Mucosa of gallbladder (tissue), 1 donor: Measurements from ENCODE around the gene PPIA. TPM values are rescaled to one million over a fixed set of nuclear protein-coding genes. Genes with fewer than 3 reads are reported as not detected.

Source experiments
- DNase-seq: peaks from one replicate; pipeline ENCODE4 v3.0.0-alpha.2; 2020; ENCODE audit warnings: low spot score
- total RNA-seq: library from RNA; stranded (reverse); gene quantifications from one replicate; pipeline ENCODE4 v1.2.1, GENCODE V29; 2021
- donor health status: DM: no; HTN: no; CAD: no.

PPIA gene
- total RNA-seq = 923 TPM

GRCh38 chr7:44796504-44797328 lies at the start of gene PPIA:
PPIA (plus strand) TSS chr7:44796681; CDS start chr7:44796725, 44 bp downstream.
- DNase-seq = peak; percentile 99

GRCh38 chr7:44748045-44748947 lies 48.2 kb upstream of the PPIA start, which contains the start of gene ZMIZ2:
ZMIZ2 (plus strand) TSS chr7:44748847; CDS start chr7:44756250, 7,403 bp downstream.
- peak; percentile 92 for DNase-seq

- DNase-seq = no peak
Observed at GRCh38 chr7:44748948-44749731, 47.3 kb upstream of the PPIA start.

- no peak for DNase-seq
Observed at GRCh38 chr7:44749992-44750391, 46.5 kb upstream of the PPIA start.

DNA sequence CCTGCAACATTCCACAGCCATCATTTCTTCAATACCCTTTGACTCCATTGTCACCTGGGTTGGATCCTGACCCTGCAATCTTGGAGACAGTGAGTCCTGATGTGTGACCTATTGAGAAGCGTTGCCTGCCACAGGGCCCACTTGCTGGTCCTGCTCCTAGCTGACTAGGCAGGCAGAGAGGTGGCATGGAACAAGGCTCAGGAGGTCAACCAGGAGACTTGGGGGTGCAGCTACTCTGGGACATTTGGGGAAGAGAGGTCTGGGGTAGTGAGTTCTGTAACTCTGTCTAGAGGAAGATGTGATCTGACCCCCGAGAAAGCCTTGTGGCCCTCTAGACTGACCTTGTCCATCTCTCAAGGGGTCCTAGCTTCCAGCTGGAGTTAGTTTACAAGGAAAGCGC lies 46.1 kb upstream of the PPIA start:
- DNase-seq = no peak

DNA sequence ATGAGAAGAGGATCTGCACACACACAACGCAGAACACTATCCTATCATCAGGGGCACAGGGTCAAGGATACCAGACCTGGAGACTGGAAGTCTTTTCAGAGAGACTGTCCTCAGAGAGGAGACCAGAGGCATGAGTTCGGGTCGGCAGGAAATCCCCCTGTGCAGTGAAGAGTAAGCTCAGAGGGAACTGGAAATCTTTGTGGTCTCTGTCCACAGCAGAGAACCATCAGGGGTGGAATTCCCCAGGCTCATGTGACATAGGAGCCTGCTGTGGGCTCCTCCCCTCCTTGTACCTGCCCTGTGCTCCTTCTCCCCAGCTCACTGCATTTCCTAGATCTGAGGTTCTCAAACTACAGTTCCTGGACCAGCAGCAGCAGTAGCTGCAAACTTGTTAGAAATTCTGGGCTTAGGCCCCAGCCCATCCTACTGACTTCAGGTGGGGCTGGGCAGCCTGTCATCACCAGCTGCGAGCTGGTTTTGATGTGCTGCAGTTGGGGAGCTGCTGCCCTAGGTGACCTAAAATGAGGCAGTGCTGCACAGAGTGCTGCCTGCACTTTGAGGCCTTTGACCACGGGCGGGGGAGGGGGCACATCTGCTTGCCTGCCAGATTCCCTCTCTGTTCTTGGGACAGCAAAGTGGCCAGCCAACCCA lies 45.4 kb upstream of the PPIA start:
- DNase-seq = no peak

DNA sequence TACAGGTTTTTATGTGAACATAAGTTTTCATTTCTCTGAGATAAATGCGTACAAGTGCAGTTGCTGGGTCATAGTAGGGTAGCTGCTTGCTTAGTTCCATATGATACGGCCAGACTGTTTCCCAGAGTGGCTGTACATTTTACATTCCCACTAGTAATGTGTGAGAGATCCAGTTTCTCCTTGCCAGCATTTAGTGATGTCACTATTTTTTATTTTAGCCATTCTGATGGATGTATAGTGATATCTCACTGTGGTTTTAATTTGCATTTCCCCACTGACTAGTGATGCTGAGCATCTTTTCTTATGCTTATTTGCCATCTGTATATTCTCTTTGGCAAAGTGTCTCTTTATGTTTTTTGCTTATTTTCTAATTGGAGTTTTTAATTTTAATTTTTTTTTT lies 43.7 kb upstream of the PPIA start:
- DNase-seq = no peak

GRCh38 chr7:44754802-44755697 lies 41.4 kb upstream of the PPIA start:
- DNase-seq = no peak

GRCh38 chr7:44755698-44756627 lies 40.5 kb upstream of the PPIA start:
- DNase-seq = no peak

GRCh38 chr7:44756904-44757303 lies 39.6 kb upstream of the PPIA start:
- DNase-seq = no peak

DNA sequence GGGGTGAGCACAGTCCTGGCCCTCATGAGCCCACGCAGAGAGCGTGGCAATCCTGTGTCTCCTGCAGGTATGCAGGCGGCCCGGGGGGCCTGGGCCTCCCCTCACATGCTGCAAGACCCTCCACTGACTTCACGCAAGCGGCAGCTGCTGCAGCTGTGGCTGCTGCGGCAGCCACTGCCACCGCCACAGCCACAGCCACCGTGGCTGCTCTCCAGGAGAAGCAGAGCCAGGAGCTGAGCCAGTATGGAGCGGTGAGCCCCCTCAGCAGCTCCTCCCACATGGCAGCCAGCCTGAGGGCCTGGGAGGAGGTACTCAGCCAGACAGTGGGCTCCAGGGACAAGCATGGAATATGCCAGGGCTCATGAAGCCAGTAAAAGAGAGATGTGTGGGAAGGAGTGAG lies 39.2 kb upstream of the PPIA start:
- no peak for DNase-seq

GRCh38 chr7:44757739-44758138 lies 38.7 kb upstream of the PPIA start:
- DNase-seq = no peak

GRCh38 chr7:44759246-44759645 lies 37.2 kb upstream of the PPIA start:
- DNase-seq = no peak

DNA sequence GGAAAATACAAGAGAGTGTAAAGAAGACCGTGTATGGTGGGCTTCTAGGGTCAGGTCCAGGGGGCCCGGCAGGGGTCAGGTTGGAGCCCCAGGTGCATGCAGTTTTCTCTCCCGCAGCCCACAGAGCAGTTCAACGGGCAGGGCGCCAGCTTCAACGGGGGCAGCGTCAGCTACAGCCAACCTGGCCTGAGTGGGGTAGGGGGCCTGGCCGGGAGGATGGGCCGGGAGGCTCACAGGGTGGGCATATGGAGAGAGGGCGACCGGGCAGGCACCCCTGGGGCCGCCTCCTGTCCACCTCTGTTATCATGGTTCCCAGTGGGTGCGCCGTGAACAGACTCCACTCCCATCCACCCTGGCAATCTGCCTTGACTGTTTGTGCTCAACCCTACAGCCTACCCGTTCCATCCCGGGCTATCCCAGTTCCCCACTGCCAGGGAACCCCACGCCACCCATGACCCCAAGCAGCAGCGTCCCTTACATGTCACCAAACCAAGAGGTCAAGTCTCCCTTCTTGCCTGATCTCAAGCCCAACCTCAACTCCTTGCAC lies 36.4 kb upstream of the PPIA start:
- DNase-seq = no peak

DNA sequence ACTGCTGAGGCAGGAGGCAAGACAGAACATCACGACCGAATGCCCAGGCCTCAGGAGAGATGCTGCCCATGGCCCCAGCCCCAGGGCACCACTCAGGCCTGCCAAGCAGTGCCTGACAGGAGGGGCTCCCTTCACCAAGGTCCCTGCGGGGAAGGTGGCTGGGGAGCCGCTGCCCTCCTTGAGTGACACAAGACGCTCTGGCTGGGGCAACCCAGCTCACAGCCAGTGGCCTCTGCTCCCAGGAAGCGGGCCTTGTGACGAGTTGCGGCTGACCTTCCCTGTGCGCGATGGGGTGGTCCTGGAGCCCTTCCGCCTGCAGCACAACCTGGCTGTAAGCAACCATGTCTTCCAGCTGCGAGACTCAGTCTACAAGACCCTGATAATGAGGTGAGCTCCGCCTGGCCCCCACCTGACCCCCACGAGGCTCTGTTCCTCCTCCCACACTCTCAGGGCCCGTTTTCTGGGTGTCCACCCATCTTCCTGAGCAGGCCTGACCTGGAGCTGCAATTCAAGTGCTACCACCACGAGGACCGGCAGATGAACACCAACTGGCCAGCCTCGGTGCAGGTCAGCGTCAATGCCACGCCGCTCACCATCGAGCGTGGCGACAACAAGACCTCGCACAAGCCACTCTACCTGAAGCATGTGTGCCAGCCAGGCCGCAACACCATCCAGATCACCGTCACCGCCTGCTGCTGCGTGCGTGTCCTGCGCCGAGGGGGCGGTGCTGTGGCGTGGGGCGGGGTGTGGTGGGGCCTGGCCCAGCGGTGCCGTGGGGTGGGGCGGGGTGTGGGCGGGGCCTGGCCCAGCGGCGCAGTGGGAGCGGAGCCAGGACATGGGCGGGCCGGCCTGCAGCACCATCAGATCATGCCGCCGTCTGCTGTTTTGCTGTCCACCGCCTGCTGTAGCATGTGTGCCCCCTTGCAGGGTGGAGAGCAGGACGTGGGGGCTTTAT lies 35.0 kb upstream of the PPIA start:
- peak; percentile 34 for DNase-seq

- no peak for DNase-seq
Observed at GRCh38 chr7:44762300-44762699, 34.2 kb upstream of the PPIA start.

DNA sequence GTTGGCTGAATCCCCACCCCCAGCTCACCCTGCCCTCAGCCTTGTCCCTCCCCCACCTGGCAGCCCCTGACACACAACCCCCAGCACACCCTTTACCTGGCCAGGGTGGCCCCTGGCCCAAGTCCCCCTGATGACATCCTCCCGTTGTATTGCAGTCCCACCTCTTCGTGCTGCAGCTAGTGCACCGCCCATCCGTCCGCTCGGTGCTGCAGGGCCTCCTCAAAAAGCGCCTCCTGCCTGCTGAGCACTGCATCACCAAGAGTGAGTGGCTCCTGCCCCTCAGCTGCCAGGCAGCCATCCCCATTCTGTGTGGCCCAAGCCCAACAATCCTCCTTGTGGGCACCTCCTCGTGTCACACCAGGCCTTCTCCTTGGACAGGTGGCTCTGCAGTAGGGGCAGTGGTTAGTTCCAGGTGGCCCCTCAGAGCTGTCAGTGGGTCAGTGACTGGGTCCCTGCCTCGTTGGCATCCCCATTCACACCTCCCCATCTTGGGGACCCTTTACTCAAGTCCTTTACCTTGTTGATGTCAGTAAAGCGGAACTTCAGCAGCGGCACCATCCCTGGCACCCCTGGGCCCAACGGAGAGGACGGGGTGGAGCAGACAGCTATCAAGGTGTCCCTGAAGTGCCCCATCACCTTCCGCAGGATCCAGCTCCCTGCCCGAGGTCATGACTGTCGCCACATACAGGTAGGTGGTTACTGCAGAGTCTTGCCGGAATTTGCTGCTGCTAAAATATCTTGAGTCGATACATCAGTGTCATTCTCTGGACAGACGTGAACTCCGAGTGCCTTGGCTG lies 33.6 kb upstream of the PPIA start:
- DNase-seq = no peak
